Dermis blood vessel endothelial cell (primary cell): ENCODE results near the gene VPS37B. TPM values are rescaled to one million over a fixed set of nuclear protein-coding genes. Genes with fewer than 3 reads are reported as not detected.

Experiments used
- DNase-seq: peaks from one replicate; pipeline ENCODE4 v3.0.0; 2010
- total RNA-seq: library from RNA; depleted of rRNA; stranded (reverse); fragments of >200 nt; gene quantifications from 2 replicates; pipeline ENCODE4 v1.2.3, GENCODE V29; 2014

Gene VPS37B
- total RNA-seq, 1 donor from 2014 or later: 19.6 TPM

GRCh38 chr12:122865268-122866231 lies 30.4 kb downstream of the VPS37B start:
- peak; percentile 71 for DNase-seq

- DNase-seq: no peak
These were observed 31.1 kb downstream of the VPS37B start for GRCh38 chr12:122864894-122865253.

- DNase-seq: no peak
These were observed 32.8 kb downstream of the VPS37B start for GRCh38 chr12:122862872-122863701.

- no peak for DNase-seq
These were observed 33.8 kb downstream of the VPS37B start for GRCh38 chr12:122862110-122862634.

GRCh38 chr12:122861587-122861970 lies 34.3 kb downstream of the VPS37B start:
- DNase-seq: no peak

- no peak for DNase-seq
These were observed 34.9 kb downstream of the VPS37B start for GRCh38 chr12:122860854-122861586.

GRCh38 chr12:122860040-122860853 lies 35.7 kb downstream of the VPS37B start:
- DNase-seq: peak; percentile 91

- no peak for DNase-seq
These were observed 36.5 kb downstream of the VPS37B start for GRCh38 chr12:122859303-122860039.

- DNase-seq: no peak
These were observed 37.2 kb downstream of the VPS37B start for GRCh38 chr12:122858591-122859302.

- DNase-seq: no peak
These were observed 37.8 kb downstream of the VPS37B start for GRCh38 chr12:122858171-122858570.

- no peak for DNase-seq
These were observed 38.8 kb downstream of the VPS37B start for GRCh38 chr12:122856999-122857671.

GRCh38 chr12:122855928-122856831 lies 39.7 kb downstream of the VPS37B start:
- no peak for DNase-seq

GRCh38 chr12:122855071-122855829 lies 40.7 kb downstream of the VPS37B start:
- DNase-seq: no peak

GRCh38 chr12:122854554-122854953 lies 41.4 kb downstream of the VPS37B start:
- no peak for DNase-seq

GRCh38 chr12:122853582-122854245 lies 42.2 kb downstream of the VPS37B start:
- no peak for DNase-seq

GRCh38 chr12:122852336-122853275 lies 43.3 kb downstream of the VPS37B start:
- DNase-seq: peak; percentile 75
